GM12873 (cell line): ENCODE data around the gene FBLN2.

Source experiments
- TF ChIP-seq, protein P1 (sequence below): IDR thresholded peaks from 2 replicates; pipeline ENCODE4 v1.5.1; 2012; ENCODE audit warnings: low read depth, mild to moderate bottlenecking, moderate library complexity, low read length, control low read depth; ENCODE audit not compliant: insufficient read depth; ENCODE audit errors: missing control alignments

Gene FBLN2

GRCh38 chr3:13529196-13530112 is 19.5 kb upstream of the FBLN2 start:
- TF ChIP-seq, protein P1, sequence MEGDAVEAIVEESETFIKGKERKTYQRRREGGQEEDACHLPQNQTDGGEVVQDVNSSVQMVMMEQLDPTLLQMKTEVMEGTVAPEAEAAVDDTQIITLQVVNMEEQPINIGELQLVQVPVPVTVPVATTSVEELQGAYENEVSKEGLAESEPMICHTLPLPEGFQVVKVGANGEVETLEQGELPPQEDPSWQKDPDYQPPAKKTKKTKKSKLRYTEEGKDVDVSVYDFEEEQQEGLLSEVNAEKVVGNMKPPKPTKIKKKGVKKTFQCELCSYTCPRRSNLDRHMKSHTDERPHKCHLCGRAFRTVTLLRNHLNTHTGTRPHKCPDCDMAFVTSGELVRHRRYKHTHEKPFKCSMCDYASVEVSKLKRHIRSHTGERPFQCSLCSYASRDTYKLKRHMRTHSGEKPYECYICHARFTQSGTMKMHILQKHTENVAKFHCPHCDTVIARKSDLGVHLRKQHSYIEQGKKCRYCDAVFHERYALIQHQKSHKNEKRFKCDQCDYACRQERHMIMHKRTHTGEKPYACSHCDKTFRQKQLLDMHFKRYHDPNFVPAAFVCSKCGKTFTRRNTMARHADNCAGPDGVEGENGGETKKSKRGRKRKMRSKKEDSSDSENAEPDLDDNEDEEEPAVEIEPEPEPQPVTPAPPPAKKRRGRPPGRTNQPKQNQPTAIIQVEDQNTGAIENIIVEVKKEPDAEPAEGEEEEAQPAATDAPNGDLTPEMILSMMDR = no peak

GRCh38 chr3:13530241-13531009 is 18.5 kb upstream of the FBLN2 start:
- TF ChIP-seq, protein P1 = no peak

- TF ChIP-seq, protein P1 = no peak
These were observed 16.8 kb upstream of the FBLN2 start for GRCh38 chr3:13532085-13532484.

- TF ChIP-seq, protein P1 = no peak
These were observed 16.3 kb upstream of the FBLN2 start for GRCh38 chr3:13532631-13533030.

- TF ChIP-seq, protein P1 = no peak
These were observed 15.0 kb upstream of the FBLN2 start for GRCh38 chr3:13533885-13534301.

DNA sequence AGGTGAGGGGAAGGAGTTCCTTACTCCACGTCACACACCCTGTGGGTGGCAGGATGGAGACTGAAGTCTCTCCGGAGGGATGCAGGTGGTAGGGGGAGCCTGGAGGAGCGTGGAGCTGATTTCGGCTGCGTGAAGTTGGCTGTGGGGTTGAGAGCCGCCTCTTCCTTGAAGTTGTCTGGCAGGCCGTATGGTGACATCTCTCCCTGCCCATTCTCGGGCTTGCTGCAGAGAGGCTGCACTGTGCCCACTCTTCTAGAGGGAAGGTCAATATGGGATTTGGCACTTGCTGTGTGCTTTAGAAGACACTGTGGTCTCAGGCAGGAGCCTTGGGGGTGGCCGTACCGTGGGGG is 13.4 kb upstream of the FBLN2 start:
- TF ChIP-seq, protein P1 = no peak

GRCh38 chr3:13535905-13536304 is 13.0 kb upstream of the FBLN2 start:
- TF ChIP-seq, protein P1 = no peak
